Neural progenitor cell (in vitro differentiated cells): Measurements from ENCODE around the gene CHRNA4.

ENCODE experiments used
- CTCF ChIP-seq: fragments of 200-600 bp; sonication (generic); IDR thresholded peaks from 2 replicates; pipeline ENCODE4 v1.5.1; 2017; ENCODE audit warnings: antibody characterized with exemption, mild to moderate bottlenecking
- EZH2 ChIP-seq: fragments of 200-600 bp; sonication (generic); IDR thresholded peaks from 2 replicates; pipeline ENCODE4 v1.6.1; 2017; ENCODE audit warnings: antibody characterized with exemption, mild to moderate bottlenecking, moderate library complexity

DNA sequence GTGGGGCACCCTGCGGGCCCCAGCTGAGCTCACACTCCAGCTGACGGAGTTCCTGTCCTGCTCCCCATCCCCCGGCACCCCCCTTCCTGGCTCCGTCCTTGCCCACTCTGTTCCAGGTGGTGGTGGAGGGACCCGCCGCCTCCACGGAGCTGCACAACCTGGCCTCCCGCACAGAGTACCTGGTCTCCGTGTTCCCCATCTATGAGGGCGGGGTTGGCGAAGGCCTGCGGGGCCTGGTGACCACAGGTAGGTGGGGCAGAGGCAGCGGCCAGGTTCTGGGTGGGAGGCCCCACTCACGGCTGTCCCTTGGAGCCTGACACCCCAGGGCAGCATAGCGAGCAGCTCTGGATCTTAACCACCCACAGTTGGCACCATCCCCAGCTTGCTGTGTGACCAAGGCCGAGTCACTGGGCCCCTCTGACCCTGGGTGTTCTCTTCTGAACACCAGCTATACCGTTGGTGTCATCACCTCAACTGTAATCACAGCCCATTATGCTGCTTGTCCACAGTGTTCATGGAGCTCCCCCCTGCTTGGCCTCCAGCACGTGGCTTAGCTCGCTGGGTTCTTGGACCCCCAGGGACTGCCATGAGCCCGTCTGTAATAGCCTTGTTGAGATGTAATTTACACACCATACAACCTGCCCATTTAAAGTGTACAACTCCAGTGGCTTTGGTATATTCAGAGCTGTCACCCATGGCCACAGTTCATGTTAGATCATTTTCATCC lies 50.7 kb downstream of the CHRNA4 start:
- no peak for TF ChIP-seq CTCF
- no peak for TF ChIP-seq EZH2
